Measurements from ENCODE around the gene XPNPEP3.

GRCh38 chr22:40922484-40923303, 65.7 kb downstream of the XPNPEP3 start:
- peak in 5 of 7 experiments; percentile 57 to 85 (median 73) for TF ChIP-seq CTCF (IDR thresholded peaks at IDR 0.05)
- peak in 1 of 3 donors; percentile 50 for TF ChIP-seq POLR2AphosphoS5 (IDR thresholded peaks at IDR 0.05)
- TF ChIP-seq POLR2A (IDR thresholded peaks at IDR 0.05): no peak
